Skeletal muscle cell (primary cell): ENCODE results near the gene RNU6-8.

Experiments used
- DNase-seq: peaks from one replicate; pipeline ENCODE4 v3.0.0-alpha.2; 2010; ENCODE audit warnings: low read depth
- H3K4me3 ChIP-seq: 2 replicates; pipeline ENCODE4 v1.5.1; 2011; ENCODE audit warnings: low read depth, mild to moderate bottlenecking, control low read depth, low read length, moderate library complexity

RNU6-8 gene

GRCh38 chr14:32202998-32203882 lies at the start of gene RNU6-8:
RNU6-8 (minus strand) TSS chr14:32203269.
- DNase-seq, result peak; percentile 62
- peak within 1 kb of the TSS; percentile 74 for H3K4me3 ChIP-seq

DNA sequence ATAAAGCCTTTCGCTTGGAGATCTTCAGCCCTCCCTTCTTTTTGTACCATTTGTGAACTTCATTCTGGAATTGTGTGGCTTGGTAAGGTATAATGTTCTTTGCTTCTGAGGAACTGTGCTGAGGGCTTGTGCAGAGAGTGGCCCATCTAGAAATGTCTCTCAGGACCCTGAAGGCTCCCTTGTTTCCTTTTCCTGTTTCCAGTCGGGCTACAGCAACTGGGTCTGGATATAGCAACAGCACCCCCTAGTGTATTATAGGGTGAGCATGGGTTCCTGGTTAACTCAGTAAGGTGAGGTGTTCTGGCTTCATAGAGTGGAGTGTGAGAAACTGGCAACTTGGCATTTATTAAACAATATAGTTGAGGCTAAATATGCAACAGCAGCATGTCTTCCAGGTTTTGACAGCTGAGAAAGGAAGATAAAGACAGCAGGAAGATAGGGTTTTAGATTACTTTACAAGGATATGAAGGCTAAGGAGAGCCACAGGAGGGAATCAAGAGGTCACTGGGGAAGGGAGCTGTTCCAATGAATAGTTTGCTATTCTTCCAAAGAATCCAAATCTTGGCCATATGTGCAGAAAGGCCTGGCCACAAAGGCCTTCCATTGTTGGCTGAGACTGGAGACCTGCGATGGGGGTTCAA lies 49.1 kb upstream of the RNU6-8 start:
- no peak overlapping the region for H3K4me3 ChIP-seq
- DNase-seq, result no peak

GRCh38 chr14:32251530-32251929 lies 48.5 kb upstream of the RNU6-8 start:
- H3K4me3 ChIP-seq, result no peak overlapping the region
- no peak for DNase-seq

GRCh38 chr14:32250681-32251080 lies 47.6 kb upstream of the RNU6-8 start:
- H3K4me3 ChIP-seq, result no peak overlapping the region

GRCh38 chr14:32249780-32250179 lies 46.7 kb upstream of the RNU6-8 start:
- DNase-seq, result no peak
- no peak overlapping the region for H3K4me3 ChIP-seq

More at GRCh38 chr14:32250681-32251080, 47.6 kb upstream of the RNU6-8 start:
- no peak for DNase-seq

- DNase-seq, result no peak
- H3K4me3 ChIP-seq, result no peak overlapping the region
Observed at GRCh38 chr14:32249371-32249770, 46.3 kb upstream of the RNU6-8 start.

GRCh38 chr14:32246751-32247150 lies 43.7 kb upstream of the RNU6-8 start:
- DNase-seq, result no peak
- H3K4me3 ChIP-seq, result no peak overlapping the region

GRCh38 chr14:32244404-32244803 lies 41.3 kb upstream of the RNU6-8 start:
- no peak overlapping the region for H3K4me3 ChIP-seq
- no peak for DNase-seq

GRCh38 chr14:32233260-32233659 lies 30.2 kb upstream of the RNU6-8 start:
- DNase-seq, result no peak

DNA sequence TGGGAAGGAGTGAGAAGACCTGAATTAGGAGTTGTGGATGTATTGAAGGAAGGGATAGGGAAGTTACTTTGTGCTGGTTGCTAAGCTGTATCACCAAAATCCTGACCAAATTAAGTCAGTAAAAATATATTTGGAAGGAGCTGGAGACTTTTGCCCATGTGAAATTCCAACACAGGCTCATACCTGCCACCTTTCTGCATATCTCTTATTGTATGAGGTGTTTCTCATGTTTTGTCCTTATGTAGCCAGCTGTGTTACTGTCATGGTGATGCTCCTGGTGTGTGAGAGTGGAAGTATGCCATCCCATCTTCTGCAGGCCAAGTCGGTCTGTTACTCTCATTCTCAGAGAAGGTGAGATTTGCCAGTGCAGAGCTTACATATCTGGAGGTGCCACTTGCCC lies 29.4 kb upstream of the RNU6-8 start:
- DNase-seq, result no peak

More at GRCh38 chr14:32233260-32233659, 30.2 kb upstream of the RNU6-8 start:
- no peak overlapping the region for H3K4me3 ChIP-seq

GRCh38 chr14:32230695-32231280 lies 27.7 kb upstream of the RNU6-8 start:
- peak; percentile 78 for DNase-seq
- H3K4me3 ChIP-seq, result no peak overlapping the region

More for the DNA sequence above, 29.4 kb upstream of the RNU6-8 start:
- no peak overlapping the region for H3K4me3 ChIP-seq

GRCh38 chr14:32230181-32230580 lies 27.1 kb upstream of the RNU6-8 start:
- no peak overlapping the region for H3K4me3 ChIP-seq
- no peak for DNase-seq

- no peak for DNase-seq
- H3K4me3 ChIP-seq, result no peak overlapping the region
Observed at GRCh38 chr14:32226056-32226455, 23.0 kb upstream of the RNU6-8 start.

- no peak for DNase-seq
- no peak overlapping the region for H3K4me3 ChIP-seq
Observed at GRCh38 chr14:32225378-32225920, 22.4 kb upstream of the RNU6-8 start.

- no peak for DNase-seq
- H3K4me3 ChIP-seq, result no peak overlapping the region
Observed at GRCh38 chr14:32224737-32225377, 21.8 kb upstream of the RNU6-8 start.

GRCh38 chr14:32217301-32217700 lies 14.2 kb upstream of the RNU6-8 start:
- DNase-seq, result no peak
- no peak overlapping the region for H3K4me3 ChIP-seq

- no peak overlapping the region for H3K4me3 ChIP-seq
- no peak for DNase-seq
Observed at GRCh38 chr14:32212833-32213232, 9.8 kb upstream of the RNU6-8 start.

GRCh38 chr14:32211068-32211404 lies 8.0 kb upstream of the RNU6-8 start:
- no peak for DNase-seq
- no peak overlapping the region for H3K4me3 ChIP-seq

- no peak overlapping the region for H3K4me3 ChIP-seq
- DNase-seq, result no peak
Observed at GRCh38 chr14:32209471-32209870, 6.4 kb upstream of the RNU6-8 start.

DNA sequence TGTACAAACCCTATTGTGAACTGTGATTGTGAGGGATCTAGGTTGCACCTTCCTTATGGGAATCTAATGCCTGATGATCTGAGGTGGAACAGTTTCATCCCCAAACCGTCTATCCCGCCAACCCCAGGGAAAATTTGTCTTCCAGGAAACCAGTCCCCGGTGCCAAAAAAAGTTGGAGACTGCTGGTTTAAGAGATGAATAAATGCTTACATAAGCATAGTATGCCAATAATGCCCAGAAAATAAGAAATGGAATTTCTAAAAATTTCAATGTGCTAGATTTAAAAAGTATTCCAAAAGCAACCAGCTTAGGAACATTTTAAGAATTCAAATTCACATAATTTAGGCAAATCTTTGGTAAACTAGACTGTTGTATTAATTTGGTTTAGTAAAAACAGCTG lies 5.4 kb upstream of the RNU6-8 start:
- no peak overlapping the region for H3K4me3 ChIP-seq
- no peak for DNase-seq
